Fibroblast of skin of left quadriceps (primary cell): ENCODE measurements around the gene STAT1.

Experiments used
- DNase-seq, 2 experiments: peaks; one replicate each; pipeline ENCODE4 v3.0.0-alpha.2; 2013; ENCODE audit warnings: low read depth in 2 of 2

The STAT1 gene

GRCh38 chr2:191013932-191014652 is at the start of gene STAT1:
TSS of gene STAT1 (minus strand) at chr2:191014171. CDS start at chr2:191010003, 4,168 bp downstream.
- peak; percentile 86 for DNase-seq

- DNase-seq: no peak
Measured at GRCh38 chr2:191063584-191063983, 49.6 kb upstream of the STAT1 start.

DNA sequence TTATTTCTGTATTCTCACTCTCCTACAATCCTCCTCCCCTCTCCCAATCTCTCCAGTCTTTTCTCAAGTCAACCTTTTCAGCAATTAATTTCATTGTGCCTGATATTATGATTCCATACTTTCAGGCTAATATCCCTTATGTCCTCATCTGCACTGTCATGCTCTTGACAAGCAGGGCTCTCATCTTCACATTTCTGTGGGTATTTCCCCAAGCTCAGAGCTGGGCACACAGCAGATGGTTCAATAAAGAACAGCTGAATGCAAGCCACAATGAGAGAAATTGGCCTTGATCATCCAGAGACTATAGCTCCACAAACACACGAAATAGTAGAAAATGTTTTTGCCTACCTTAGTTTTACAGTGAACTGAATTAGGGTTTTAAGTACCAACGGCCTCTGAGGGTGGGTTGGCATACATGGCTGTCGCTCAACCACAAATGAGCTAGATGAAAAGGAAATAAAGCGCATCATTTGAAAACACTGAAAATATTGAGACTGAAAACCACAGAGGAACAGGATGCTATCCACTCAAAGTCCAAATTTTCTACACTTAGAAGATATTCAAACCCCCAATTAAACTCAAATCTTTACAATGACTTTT is 47.5 kb upstream of the STAT1 start:
- DNase-seq: no peak

DNA sequence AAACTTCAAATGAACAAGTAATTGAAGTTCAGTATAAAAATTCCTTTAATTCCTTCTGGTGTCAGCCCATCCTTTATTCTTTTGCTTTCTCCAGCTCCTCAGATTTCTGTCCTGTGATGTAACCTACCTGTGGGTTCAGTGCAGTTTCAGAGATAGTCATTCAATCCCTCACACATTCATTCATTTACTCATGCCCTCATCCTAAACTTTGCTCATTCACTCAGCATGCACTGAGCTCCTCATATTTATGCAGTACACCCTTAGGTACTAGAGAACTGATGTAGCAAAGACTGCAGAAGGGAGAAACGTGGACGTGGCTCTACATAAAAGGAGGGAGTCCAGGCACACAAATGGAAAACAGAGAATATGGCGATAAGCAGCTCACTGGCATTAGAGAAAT is 45.3 kb upstream of the STAT1 start:
- DNase-seq: no peak

DNA sequence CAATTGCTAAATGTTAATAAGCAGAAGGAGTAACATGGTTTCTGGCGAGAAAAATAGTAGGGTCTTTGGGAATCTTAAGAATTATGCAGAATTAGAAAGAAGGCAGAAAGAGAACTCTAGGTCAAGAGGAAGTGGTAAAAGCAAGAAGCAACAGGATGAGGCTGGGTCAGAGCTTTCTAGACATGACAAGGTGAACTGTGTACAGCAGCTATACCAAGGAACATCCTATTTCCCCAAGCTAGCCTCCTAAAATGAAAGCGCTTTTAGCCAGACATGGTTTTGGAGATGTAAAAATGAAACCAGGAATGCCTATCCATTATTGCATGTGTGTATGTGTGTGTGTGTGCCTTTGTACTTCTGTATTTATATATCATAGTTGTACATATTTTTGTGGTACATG is 42.3 kb upstream of the STAT1 start:
- no peak for DNase-seq

- no peak for DNase-seq
Measured at GRCh38 chr2:191053256-191053655, 39.3 kb upstream of the STAT1 start.

DNA sequence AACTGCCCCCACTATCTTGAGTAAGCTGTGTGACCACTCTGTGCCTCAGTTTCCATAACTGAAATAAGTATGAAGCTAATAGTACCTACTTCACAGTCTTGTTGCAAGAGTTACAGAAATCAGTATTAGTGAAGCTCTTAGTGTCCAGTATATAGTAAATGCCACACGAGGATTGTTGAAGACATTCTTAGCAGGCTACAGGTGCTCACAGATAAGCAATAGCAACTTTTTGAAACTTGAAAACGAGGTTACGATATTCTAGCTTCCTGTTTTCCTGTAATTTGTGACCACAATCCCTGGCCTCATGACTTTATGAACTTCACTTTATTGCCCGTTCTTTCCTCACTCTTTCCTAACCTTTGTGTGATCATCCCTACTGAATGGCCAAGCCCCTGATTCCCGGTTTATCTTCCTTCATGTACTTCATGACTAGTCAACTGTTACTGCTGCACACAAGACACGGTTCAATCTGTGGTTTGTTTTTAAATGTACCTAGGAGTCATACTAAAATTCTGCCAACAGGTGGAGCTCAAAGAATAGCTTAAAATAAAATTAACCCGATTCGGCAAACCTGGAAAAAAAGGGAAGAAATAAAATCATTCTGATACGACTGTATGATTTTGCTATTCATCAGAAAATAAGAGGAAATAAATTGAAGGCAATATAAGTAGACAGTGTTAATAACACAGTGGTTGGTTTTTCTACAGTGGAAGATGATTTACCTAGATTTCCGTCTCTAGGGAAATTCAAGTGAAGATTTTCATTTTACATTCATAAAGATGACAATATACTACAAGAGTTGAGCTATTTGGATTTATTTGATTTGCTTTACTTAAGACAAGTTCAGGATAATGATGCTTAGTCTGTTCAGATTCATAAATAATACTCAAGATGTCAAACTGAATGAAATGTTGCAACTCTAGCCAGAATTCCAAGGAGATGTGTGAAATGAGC is 38.1 kb upstream of the STAT1 start:
- DNase-seq: peak; percentile 58 to 62

DNA sequence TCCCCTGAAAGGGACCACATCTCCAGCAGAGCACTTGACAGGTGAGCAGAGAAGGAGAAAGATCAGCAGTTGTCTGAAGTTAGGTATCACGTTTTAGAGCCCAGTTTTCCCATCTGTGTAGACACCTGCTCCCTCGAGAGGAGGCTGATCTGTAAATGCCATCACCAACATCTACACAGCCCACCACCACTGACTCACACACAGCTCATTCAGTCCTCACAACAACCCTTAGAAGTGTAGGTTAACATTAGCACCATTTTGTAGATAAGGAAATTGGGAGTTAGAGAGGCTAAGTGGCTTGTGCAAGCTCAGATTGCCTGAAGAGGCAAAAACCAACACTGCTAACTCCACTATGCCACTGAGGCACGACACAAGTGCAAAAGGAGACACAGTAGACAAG is 37.2 kb upstream of the STAT1 start:
- no peak for DNase-seq

GRCh38 chr2:191050640-191050987 is 36.6 kb upstream of the STAT1 start:
- peak; percentile 87 to 88 for DNase-seq

GRCh38 chr2:191049728-191050639 is 36.0 kb upstream of the STAT1 start:
- DNase-seq: peak; percentile 98

DNA sequence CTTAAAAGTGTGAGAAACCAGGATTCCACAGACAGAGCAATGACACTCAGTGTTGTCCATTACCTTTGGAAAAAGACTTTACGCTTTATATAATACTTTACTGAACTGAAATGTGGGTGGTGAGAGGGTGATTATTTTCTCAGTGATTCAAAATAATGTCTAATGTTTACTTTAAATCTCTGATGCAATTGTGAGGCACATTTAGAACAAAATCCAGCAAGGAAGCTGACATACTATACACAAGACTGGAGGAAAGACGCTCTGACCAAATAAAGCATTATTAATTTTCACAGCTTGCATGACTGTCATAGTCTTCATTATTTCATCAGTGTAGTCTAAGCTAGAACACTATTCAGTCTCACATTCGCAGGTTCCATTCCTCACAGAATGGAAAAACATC is 34.1 kb upstream of the STAT1 start:
- no peak for DNase-seq

GRCh38 chr2:191045141-191045540 is 31.2 kb upstream of the STAT1 start:
- DNase-seq: no peak

GRCh38 chr2:191043438-191043837 is 29.5 kb upstream of the STAT1 start:
- peak; percentile 74 to 81 for DNase-seq

- no peak for DNase-seq
Measured at GRCh38 chr2:191041418-191042161, 27.6 kb upstream of the STAT1 start.

- no peak for DNase-seq
Measured at GRCh38 chr2:191039616-191040015, 25.6 kb upstream of the STAT1 start.

GRCh38 chr2:191038741-191039140 is 24.8 kb upstream of the STAT1 start:
- DNase-seq: no peak

DNA sequence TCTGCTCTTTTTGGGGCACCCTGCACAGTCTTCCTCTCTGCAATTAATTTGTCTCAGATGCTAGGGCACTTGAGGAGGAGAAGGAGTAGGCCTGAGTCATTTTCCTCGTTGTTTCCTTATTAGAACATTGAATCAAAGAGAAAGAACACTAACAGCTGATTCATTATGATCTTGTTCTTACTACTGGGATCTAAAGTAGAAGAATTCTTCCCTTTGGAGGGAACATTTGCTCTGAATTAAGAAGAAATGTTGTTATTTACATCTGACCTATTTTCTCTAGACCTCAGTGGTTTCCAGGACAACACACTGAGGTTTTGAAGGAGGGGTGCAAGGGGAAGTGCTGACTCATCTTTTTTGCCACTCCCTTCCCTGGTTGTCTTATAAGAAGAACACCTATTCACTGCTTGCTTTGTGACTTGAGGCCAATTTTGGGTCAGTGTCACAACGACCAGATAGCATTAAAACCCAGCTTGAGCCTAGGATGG is 24.3 kb upstream of the STAT1 start:
- peak; percentile 79 to 81 for DNase-seq

- DNase-seq: no peak
Measured at GRCh38 chr2:191037351-191037750, 23.4 kb upstream of the STAT1 start.

GRCh38 chr2:191036363-191036762 is 22.4 kb upstream of the STAT1 start:
- no peak for DNase-seq

DNA sequence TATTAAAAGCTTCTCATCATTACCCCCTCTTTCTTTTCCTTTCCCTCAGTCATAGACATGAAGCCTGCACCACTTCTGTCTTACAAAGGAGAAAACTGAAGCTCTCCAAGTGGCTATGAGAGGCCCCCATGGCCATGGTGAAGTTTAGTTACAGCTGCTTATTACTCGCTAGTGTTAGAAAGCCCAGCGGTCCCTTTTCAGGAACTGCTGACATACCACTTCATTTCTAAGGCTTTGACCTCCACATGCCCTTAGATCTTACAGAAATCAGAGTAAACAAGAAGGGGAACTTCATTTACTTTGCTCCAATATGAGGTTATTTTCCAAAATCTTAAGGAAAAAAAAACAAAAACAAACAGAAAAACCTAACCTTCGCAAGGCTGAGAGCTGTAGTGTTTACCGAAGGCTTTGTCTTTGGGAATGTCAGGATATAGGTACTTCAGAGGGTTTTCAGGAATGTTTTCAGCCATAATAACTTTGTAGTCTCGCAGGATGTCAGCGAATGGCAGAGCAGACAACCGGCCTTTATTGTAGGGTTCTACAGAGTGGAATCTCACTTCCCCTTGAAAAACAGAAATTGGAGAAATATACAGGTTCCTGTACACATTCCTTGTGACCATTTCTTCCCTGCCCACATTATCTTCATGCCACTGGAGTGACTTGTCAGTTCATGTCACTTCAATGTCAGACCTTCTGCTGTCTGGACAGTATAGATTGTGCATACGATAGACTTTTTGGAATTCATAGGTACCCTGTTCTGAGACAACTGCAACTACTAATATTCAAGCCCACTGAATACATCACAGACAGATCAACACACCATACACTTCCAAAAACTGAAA is 18.8 kb upstream of the STAT1 start:
- DNase-seq: no peak
